Measurements from ENCODE around the gene RABL2A.
"Not testable (repeated sequence)": the region's sequence is repeated elsewhere in the genome, so short reads cannot be mapped to it uniquely, and the experiment has no call there.

The RABL2A gene

DNA sequence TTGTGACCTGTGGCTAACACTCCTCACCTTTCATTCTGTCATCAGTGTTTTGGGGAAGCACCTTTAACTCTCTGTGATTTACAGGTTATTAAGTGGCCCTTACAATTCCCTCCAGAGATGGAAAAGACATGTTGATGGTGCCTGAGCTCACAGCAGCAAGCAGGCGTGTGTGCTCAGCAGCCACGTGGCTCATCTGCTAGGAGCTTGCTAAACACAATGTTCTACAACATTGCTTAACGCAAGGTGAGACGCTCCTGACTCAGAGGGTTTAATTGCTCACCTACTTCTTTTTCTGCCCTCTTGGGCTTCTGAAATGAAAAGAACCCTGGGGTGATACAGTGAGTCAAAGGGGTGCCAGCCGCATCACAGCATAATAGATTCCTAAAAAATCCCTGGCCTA lies 6.1 kb upstream of the RABL2A start:
- not testable (repeated sequence) for DNase-seq

- not testable (repeated sequence) for DNase-seq
These were observed 1.2 kb upstream of the RABL2A start for GRCh38 chr2:113625906-113626305.

DNA sequence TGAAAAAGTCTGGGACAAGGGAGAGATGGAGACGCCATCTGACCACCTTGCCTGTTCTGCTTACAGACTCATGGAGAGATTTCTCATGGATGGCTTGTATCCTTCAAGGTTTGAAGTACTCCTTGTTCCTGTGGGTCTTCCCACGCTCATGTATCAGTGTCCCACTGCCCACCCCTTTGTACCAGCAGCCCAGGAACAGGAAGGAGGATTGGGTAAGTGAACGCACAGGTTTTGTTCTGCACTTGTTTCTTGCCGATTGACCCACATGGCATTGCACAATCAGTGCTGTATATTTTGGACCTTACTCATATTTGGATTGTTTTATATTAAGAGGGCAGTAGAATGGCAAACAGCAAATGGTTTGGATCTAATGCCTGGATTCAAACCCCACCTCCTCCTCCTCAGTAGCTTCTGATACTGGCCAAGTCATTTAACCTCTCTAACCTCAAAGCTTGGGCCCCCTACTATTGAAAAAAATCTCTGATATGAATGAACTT lies 5.8 kb downstream of the RABL2A start:
- not testable (repeated sequence) for DNase-seq

DNA sequence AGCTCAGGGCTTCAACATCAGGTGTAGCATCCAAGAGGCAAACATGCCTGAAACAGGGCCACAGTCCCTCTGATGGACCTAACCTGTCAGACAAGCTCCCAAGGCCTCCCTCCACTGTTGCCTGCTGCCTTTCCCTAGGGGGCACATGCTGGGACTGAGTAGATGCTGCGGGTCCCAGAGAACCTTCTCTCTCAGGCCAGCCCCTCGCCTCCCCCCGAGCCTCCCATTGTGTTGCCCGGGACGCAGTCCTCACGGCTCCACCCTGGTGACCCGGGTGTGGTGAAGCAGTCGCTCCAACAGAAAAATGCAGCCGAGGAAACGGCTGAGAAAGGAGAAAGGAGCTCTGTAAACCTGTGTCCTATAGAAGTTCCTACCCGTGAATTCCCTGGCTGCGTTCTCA lies 8.3 kb downstream of the RABL2A start:
- DNase-seq, result not testable (repeated sequence)

DNA sequence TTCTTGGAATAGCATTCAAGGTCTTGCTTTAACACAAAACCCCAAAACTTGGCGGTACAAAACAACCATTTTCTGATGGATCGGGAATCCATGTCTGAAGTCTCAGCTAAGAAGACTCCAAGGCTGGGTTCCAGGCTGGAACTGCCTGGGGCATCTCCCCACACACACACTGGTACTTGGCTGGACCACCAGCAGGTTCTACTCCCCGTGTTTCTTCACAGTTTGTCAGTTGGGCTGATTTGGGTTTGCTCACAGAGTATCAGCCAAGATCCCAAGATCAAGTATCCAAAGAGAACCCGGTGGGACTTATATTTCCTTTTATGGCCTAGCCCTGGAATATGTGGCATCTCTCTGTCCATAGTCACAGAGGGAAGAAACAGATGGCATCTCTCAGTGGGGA lies 9.2 kb downstream of the RABL2A start:
- not testable (repeated sequence) for DNase-seq

- not testable (repeated sequence) for DNase-seq
These were observed 11.0 kb downstream of the RABL2A start for GRCh38 chr2:113638084-113638483.

- DNase-seq, result not testable (repeated sequence)
These were observed 19.2 kb downstream of the RABL2A start for GRCh38 chr2:113646217-113646616.

- DNase-seq, result not testable (repeated sequence)
These were observed 24.1 kb downstream of the RABL2A start for GRCh38 chr2:113650834-113651815.

DNA sequence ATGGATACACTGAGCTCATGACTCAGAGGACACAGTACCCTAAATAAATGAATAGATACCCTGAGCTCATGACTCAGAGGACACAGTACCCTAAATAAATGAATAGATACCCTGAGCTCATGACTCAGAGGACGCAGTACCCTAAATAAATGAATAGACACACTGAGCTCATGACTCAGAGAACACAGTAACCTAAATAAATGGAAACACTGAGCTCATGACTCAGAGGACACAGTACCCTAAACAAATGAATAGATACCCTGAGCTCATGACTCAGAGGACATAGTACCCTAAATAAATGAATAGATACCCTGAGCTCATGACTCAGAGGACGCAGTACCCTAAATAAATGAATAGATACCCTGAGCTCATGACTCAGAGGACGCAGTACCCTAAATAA lies 25.5 kb downstream of the RABL2A start:
- not testable (repeated sequence) for DNase-seq

- peak; percentile 14 for DNase-seq
These were observed 29.1 kb downstream of the RABL2A start for GRCh38 chr2:113656031-113656624.

GRCh38 chr2:113657735-113658134 lies 30.7 kb downstream of the RABL2A start:
- DNase-seq, result not testable (repeated sequence)

DNA sequence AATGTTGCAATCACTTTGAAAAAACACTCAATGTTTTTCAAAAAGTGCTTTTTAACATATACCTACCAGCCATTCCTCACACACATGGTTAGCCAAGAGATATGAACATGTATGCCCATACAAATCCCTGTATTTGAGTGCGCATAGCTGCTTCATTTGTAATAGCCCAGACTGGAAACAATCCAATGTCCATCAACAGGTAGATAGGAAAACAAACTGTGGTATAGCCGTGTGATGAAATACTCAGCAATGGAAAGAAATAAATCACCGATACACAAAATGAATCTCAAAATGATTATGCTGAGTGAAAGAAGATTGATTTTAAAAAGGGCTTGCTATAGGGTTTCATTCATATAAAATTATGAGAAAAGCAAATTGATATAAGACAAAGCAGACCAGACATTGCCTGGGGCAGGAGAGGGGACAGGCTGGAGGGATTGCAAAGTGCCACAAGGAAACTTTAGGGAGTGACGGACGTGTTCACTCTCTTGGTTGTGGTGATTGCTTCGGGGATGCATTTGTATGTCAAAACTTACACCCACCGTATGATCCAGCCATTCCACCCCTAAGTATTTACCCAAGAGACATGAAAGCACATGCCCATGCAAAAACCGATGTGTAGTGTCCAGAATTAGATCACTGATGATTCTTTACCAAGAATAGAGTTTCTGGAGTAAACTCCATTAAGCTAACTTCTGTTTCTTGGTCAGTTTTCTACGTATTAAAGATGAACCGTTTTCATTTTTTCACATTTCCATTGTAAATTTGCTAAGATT lies 36.4 kb downstream of the RABL2A start:
- not testable (repeated sequence) for DNase-seq

- not testable (repeated sequence) for DNase-seq
These were observed 37.9 kb downstream of the RABL2A start for GRCh38 chr2:113664761-113665533.

DNA sequence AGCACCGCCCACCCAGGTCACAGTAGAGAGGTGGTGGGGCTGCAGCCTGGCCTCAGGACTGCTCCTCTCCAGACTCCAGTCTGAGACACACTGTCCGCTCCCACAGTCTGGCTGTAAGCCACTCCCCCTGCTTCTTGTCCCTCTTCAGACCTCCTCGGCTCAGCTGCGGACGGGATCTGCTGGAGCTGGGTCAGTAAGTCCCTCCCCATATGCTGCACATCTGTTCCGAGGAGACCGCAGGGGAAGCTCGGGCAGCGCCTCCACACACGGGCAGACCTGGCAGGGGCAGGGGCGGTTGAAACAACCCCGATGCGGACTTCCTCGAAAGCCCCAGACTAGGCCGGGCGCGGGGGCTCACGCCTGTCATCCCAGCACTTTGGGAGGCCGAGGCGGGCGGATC lies 41.9 kb downstream of the RABL2A start:
- DNase-seq, result not testable (repeated sequence)

DNA sequence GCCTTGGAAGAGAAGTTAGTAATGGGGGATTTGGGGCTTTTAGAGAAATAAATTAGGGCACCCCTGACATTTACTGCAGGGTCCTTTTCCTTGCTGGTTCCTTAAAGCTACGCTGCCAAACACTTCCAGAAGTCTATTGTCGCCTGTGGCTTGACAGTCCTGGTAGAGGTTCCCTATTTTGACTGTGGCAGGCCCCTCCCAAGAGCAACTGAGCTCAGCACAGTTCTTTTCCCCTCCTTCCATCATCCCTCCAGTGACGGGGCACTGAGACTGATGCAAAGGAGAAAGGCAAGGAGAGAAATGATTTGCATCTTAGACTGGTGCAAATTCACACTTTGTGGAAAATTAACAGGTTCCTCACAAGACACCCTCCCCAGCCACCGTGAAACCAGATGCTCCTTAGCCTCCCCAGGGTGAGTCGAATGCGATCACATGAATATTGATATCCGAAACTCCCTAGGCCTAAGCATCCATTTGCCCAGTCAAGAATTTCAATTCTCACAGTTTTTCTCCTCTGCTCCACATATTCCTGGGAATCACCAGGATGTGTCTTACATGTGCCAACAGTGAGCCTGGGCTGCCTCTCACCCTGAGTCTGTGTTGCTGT lies 45.4 kb downstream of the RABL2A start:
- DNase-seq, result no peak

GRCh38 chr2:113675875-113676274 lies 48.8 kb downstream of the RABL2A start:
- no peak for DNase-seq

- DNase-seq, result no peak
These were observed 49.7 kb downstream of the RABL2A start for GRCh38 chr2:113676623-113677266.

GRCh38 chr2:113677330-113677729 lies 50.3 kb downstream of the RABL2A start:
- DNase-seq, result no peak

DNA sequence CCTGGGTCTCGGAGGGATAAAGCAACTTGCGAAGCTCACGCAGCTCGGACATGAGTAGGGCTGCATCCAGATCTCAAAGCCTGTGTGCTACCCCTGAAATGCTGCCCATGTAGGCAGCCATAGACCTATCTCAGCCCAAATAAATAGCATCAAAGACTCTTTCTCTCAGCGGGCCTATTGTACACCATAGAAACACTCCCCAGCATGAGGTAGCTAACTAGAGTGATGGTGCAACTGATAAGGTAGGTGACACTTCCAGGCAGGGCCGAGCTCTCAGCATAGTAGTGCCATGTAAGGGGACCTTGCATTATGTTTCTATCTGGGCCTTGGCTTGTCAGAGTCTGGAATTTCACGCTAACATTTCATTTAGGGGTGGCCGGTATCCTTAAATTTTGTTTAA lies 52.4 kb downstream of the RABL2A start:
- no peak for DNase-seq

DNA sequence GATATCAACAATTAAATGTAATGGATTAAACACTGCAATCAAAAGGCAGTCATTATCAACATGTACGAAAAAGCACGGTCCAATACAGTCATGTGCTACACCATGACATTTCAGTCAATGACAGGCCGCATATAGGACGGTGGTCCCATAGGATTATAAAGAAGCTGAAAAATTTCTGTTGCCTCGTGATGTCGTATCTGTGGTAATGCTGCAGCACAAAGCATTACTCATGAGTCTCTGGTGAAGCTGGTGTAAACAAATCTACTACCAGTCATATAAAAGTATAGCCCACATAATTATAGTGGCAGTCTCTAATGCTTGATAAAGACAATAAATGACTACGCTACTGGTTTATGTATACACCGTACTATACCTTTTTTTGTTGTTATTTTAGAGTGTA lies 58.4 kb downstream of the RABL2A start:
- no peak for DNase-seq

DNA sequence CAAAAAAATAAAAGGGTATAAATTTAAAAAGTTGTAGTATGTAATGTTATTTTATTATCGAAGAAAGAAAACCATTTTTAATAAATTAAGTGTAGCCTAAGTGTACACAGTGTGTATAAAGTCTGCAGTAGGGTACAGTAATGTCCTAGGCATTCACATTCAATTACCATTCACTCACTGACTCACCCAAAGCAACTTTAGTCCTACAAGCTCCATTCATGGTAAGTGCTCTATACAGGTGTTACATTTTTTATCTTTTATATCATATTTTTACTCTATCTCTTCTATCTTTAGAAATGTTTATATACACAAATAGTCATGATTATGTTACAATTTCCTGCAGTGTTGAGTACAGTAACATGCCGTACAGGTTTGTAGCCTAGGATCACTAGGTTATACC lies 59.5 kb downstream of the RABL2A start:
- DNase-seq, result no peak

Data from CD4-positive, alpha-beta T cell treated with Interferon gamma for 1 hour (primary cell).